HCT116 (cell line): ENCODE results near the gene TMEM150A.

Source experiments
- CEBPB ChIP-seq: IDR thresholded peaks from 2 replicates; pipeline ENCODE4 v1.6.1; 2012; ENCODE audit warnings: low read depth
- EZH2 ChIP-seq: fragments of 200-600 bp; sonication (generic); IDR thresholded peaks from 2 replicates; pipeline ENCODE4 v1.6.1; 2017; ENCODE audit warnings: antibody characterized with exemption, mixed run types
- EZH2phosphoT487 ChIP-seq: fragments of 200-600 bp; IDR thresholded peaks from 2 replicates; pipeline ENCODE4 v1.6.1; 2018; ENCODE audit warnings: antibody characterized with exemption, borderline replicate concordance
- FOSL1 ChIP-seq: IDR thresholded peaks from 2 replicates; pipeline ENCODE4 v1.6.1; 2012; ENCODE audit warnings: low read depth
- POLR2A ChIP-seq: IDR thresholded peaks from 2 replicates; pipeline ENCODE4 v1.7.0; 2011; ENCODE audit warnings: borderline replicate concordance; ENCODE audit not compliant: insufficient read depth, insufficient read length; ENCODE audit errors: extremely low read depth
- POLR2AphosphoS5 ChIP-seq: IDR thresholded peaks from 2 replicates; pipeline ENCODE4 v1.6.1; 2011; ENCODE audit warnings: mild to moderate bottlenecking, low read depth, low read length, moderate library complexity
- RAD21 ChIP-seq: IDR thresholded peaks from 2 replicates; pipeline ENCODE4 v1.6.1; 2012; ENCODE audit warnings: low read depth, mild to moderate bottlenecking
- SIN3A ChIP-seq: IDR thresholded peaks from 2 replicates; pipeline ENCODE4 v1.6.1; 2012; ENCODE audit warnings: low read depth
- SRF ChIP-seq: IDR thresholded peaks from 2 replicates; pipeline ENCODE4 v1.6.1; 2012; ENCODE audit warnings: low read depth
- ZBTB33 ChIP-seq: IDR thresholded peaks from 2 replicates; pipeline ENCODE4 v1.6.1; 2011; ENCODE audit warnings: mild to moderate bottlenecking, low read length, moderate library complexity; ENCODE audit not compliant: insufficient replicate concordance; ENCODE audit errors: extremely low read depth
- ZNF274 ChIP-seq: fragments of 200-500 bp; sonication (Bioruptor generic); IDR thresholded peaks from 2 replicates; pipeline ENCODE4 v1.6.1; 2014; ENCODE audit warnings: mild to moderate bottlenecking, low read depth, low read length, inconsistent platforms
- TF ChIP-seq, protein P1 (sequence below), 3 experiments: fragments of 200-600 bp in 1 of 3; sonication (generic) in 1 of 3; IDR thresholded peaks in 2 of 3; conservative IDR thresholded peaks in 1 of 3; 2 replicates each; pipeline ENCODE4 v1.5.1; 2012 to 2017; ENCODE audit warnings: low read depth in 2 of 3, low read length in 2 of 3, antibody characterized with exemption in 1 of 3, borderline replicate concordance in 1 of 3, control low read depth in 1 of 3, mild to moderate bottlenecking in 1 of 3, mixed read lengths in 1 of 3, mixed run types in 1 of 3, moderate library complexity in 1 of 3; ENCODE audit not compliant: insufficient read depth in 1 of 3
- TF ChIP-seq, protein P2 (sequence below): IDR thresholded peaks from 2 replicates; pipeline ENCODE4 v1.6.1; 2012
- TF ChIP-seq, protein P3 (sequence below): IDR thresholded peaks from 2 replicates; pipeline ENCODE4 v1.6.1; 2012; ENCODE audit warnings: low read depth

GRCh38 chr2:85564144-85564563 is 38.3 kb downstream of the TMEM150A start:
- TF ChIP-seq, protein P1, sequence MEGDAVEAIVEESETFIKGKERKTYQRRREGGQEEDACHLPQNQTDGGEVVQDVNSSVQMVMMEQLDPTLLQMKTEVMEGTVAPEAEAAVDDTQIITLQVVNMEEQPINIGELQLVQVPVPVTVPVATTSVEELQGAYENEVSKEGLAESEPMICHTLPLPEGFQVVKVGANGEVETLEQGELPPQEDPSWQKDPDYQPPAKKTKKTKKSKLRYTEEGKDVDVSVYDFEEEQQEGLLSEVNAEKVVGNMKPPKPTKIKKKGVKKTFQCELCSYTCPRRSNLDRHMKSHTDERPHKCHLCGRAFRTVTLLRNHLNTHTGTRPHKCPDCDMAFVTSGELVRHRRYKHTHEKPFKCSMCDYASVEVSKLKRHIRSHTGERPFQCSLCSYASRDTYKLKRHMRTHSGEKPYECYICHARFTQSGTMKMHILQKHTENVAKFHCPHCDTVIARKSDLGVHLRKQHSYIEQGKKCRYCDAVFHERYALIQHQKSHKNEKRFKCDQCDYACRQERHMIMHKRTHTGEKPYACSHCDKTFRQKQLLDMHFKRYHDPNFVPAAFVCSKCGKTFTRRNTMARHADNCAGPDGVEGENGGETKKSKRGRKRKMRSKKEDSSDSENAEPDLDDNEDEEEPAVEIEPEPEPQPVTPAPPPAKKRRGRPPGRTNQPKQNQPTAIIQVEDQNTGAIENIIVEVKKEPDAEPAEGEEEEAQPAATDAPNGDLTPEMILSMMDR (IDR thresholded peaks at IDR 0.05 in 2 of 3, conservative IDR thresholded peaks at IDR 0.05 in 1 of 3; ENCODE audit: borderline replicate concordance in 1 of 3, insufficient read depth in 1 of 3, low read depth in 2 of 3, low read length in 2 of 3) = no peak
- TF ChIP-seq ZBTB33 (no peak), EZH2 (no peak), ZNF274 (no peak), EZH2phosphoT487 (no peak), POLR2AphosphoS5 (no peak), CEBPB (no peak), POLR2A (no peak), SIN3A (no peak), RAD21 (no peak), SRF (no peak), FOSL1 (no peak)
- TF ChIP-seq, protein P2, sequence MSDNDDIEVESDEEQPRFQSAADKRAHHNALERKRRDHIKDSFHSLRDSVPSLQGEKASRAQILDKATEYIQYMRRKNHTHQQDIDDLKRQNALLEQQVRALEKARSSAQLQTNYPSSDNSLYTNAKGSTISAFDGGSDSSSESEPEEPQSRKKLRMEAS = no peak
- TF ChIP-seq, protein P3, sequence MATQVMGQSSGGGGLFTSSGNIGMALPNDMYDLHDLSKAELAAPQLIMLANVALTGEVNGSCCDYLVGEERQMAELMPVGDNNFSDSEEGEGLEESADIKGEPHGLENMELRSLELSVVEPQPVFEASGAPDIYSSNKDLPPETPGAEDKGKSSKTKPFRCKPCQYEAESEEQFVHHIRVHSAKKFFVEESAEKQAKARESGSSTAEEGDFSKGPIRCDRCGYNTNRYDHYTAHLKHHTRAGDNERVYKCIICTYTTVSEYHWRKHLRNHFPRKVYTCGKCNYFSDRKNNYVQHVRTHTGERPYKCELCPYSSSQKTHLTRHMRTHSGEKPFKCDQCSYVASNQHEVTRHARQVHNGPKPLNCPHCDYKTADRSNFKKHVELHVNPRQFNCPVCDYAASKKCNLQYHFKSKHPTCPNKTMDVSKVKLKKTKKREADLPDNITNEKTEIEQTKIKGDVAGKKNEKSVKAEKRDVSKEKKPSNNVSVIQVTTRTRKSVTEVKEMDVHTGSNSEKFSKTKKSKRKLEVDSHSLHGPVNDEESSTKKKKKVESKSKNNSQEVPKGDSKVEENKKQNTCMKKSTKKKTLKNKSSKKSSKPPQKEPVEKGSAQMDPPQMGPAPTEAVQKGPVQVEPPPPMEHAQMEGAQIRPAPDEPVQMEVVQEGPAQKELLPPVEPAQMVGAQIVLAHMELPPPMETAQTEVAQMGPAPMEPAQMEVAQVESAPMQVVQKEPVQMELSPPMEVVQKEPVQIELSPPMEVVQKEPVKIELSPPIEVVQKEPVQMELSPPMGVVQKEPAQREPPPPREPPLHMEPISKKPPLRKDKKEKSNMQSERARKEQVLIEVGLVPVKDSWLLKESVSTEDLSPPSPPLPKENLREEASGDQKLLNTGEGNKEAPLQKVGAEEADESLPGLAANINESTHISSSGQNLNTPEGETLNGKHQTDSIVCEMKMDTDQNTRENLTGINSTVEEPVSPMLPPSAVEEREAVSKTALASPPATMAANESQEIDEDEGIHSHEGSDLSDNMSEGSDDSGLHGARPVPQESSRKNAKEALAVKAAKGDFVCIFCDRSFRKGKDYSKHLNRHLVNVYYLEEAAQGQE = no peak
